ENCODE results near the gene MYT1. TPM values are rescaled to one million over a fixed set of nuclear protein-coding genes. Genes with fewer than 3 reads are reported as not detected.

The MYT1 gene
- total RNA-seq, 1 experiment from 2014 or later = 2.0 TPM

DNA sequence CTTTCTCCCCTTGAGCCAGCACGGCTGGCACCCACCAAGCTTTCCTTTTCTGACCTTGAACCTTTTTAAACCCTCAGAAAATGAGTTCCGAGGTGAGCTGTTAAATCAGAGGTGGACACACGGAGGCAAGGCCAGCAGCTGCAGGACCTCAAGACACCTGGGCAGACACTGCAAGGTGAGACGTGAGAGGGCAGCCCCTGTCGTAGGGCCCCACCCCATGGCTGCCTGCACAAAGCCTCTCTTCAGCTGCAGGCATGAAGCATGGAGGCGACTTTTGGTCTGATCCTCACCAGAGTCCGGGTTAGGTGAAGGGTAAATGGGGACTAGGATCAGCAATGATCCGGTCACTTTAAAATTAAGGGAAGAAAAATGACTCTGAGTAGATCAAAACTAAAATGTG, 25.7 kb downstream of the MYT1 start (continued):
- TF ChIP-seq FOXP4 (CRISPR knock-in tag; IDR thresholded peaks at IDR 0.05) (no peak), MXD4 (CRISPR knock-in tag; IDR thresholded peaks at IDR 0.05; ENCODE audit: borderline replicate concordance) (no peak), ESRRA (CRISPR knock-in tag; IDR thresholded peaks at IDR 0.05; ENCODE audit: borderline replicate concordance) (no peak), NFE2L1 (CRISPR knock-in tag; IDR thresholded peaks at IDR 0.05) (no peak), ERG (CRISPR knock-in tag; IDR thresholded peaks at IDR 0.05) (no peak), CREM (CRISPR knock-in tag; IDR thresholded peaks at IDR 0.05) (no peak), IRF1 (CRISPR knock-in tag; IDR thresholded peaks at IDR 0.05) (no peak), SP1 (CRISPR knock-in tag; conservative IDR thresholded peaks at IDR 0.05) (no peak), GTF2I (CRISPR knock-in tag; conservative IDR thresholded peaks at IDR 0.05) (no peak), ZNF671 (CRISPR knock-in tag; IDR thresholded peaks at IDR 0.05) (no peak)
- TF ChIP-seq, protein P1, sequence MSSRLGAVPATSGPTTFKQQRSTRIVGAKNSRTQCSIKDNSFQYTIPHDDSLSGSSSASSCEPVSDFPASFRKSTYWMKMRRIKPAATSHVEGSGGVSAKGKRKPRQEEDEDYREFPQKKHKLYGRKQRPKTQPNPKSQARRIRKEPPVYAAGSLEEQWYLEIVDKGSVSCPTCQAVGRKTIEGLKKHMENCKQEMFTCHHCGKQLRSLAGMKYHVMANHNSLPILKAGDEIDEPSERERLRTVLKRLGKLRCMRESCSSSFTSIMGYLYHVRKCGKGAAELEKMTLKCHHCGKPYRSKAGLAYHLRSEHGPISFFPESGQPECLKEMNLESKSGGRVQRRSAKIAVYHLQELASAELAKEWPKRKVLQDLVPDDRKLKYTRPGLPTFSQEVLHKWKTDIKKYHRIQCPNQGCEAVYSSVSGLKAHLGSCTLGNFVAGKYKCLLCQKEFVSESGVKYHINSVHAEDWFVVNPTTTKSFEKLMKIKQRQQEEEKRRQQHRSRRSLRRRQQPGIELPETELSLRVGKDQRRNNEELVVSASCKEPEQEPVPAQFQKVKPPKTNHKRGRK (CRISPR knock-in tag; IDR thresholded peaks at IDR 0.05; ENCODE audit: borderline replicate concordance) = no peak

DNA sequence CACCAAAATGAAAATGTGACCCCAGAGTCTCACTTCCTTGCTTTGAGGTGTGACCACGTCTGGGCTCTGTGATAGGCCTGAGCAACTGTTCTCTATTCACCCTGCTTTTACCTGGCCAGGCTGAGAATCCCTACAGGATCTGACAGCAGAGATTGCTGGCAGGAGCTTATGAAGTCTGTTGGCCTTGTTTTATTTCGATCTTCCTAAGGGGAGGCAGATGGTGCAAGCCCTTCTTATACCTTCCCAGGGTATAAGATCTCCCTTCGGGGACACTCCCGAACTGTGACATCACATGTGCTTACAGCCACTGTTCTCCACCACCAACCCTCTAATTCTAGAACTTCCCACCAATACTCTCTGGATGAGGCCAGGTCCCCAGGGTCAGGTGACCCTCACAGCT, 26.8 kb downstream of the MYT1 start:
- CTCF ChIA-PET = no interaction called here
- ATAC-seq = no peak
- H3K9me3 Mint-ChIP-seq = peaks cover 4% of the 10 kb centered on the region
- H3K4me1 Mint-ChIP-seq = peaks cover 56% of the 10 kb centered on the region
- POLR2A ChIA-PET = no interaction called here
- DNase-seq (ENCODE audit: low spot score) = no peak
- H3K27me3 Mint-ChIP-seq (ENCODE audit: low read depth) = peaks cover 3% of the 10 kb centered on the region; the same call in 1 of the 2 replicates
- peaks cover 5% of the 10 kb centered on the region for H3K36me3 Mint-ChIP-seq
- no peak overlapping the region for H3K27ac Mint-ChIP-seq
- no peak for TF ChIP-seq ZBTB43 (CRISPR knock-in tag; IDR thresholded peaks at IDR 0.05)
- TF ChIP-seq NFYB (CRISPR knock-in tag; conservative IDR thresholded peaks at IDR 0.05; ENCODE audit: low read depth) = no peak
- TF ChIP-seq RELA (CRISPR knock-in tag; IDR thresholded peaks at IDR 0.05; ENCODE audit: borderline replicate concordance) = no peak
- TF ChIP-seq GRHL2 (CRISPR knock-in tag; IDR thresholded peaks at IDR 0.05; ENCODE audit: insufficient replicate concordance, severe bottlenecking) = no peak
- no peak for TF ChIP-seq IRF1 (CRISPR knock-in tag; IDR thresholded peaks at IDR 0.05)
- no peak for TF ChIP-seq CREM (CRISPR knock-in tag; IDR thresholded peaks at IDR 0.05)
- no peak for TF ChIP-seq E2F4 (CRISPR knock-in tag; IDR thresholded peaks at IDR 0.05; ENCODE audit: borderline replicate concordance, low read depth)
- TF ChIP-seq FOXP4 (CRISPR knock-in tag; IDR thresholded peaks at IDR 0.05) = no peak
- TF ChIP-seq TEAD1 (CRISPR knock-in tag; IDR thresholded peaks at IDR 0.05) = no peak
- TF ChIP-seq CREB1 (CRISPR knock-in tag; IDR thresholded peaks at IDR 0.05) = no peak
- TF ChIP-seq ERG (CRISPR knock-in tag; IDR thresholded peaks at IDR 0.05) = no peak
- TF ChIP-seq, protein P2, sequence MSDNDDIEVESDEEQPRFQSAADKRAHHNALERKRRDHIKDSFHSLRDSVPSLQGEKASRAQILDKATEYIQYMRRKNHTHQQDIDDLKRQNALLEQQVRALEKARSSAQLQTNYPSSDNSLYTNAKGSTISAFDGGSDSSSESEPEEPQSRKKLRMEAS (CRISPR knock-in tag; IDR thresholded peaks at IDR 0.05) = no peak
- no peak overlapping the region for H3K4me3 Mint-ChIP-seq
